NCI-H82 treated with DMSO at 0.1 percent for 48 hours (cell line): Measurements from ENCODE around the gene BATF.

Experiments
- DNase-seq: peaks from one replicate; lab custom pipeline; 2025; ENCODE audit not compliant: unreplicated experiment; lab: John Stamatoyannopoulos, UW

Gene BATF

GRCh38 chr14:75531660-75532317 is 9.5 kb downstream of the BATF start:
- DNase-seq: no peak

- DNase-seq: no peak
Measured at GRCh38 chr14:75533791-75534555, 11.7 kb downstream of the BATF start.

GRCh38 chr14:75535164-75535898 is 13.1 kb downstream of the BATF start:
- DNase-seq: no peak

GRCh38 chr14:75537071-75537470 is 14.8 kb downstream of the BATF start:
- DNase-seq: no peak

- no peak for DNase-seq
Measured at GRCh38 chr14:75539162-75539560, 16.9 kb downstream of the BATF start.

- no peak for DNase-seq
Measured at GRCh38 chr14:75539561-75540478, 17.6 kb downstream of the BATF start.

GRCh38 chr14:75540479-75540851 is 18.2 kb downstream of the BATF start:
- DNase-seq: no peak

GRCh38 chr14:75542588-75543091 is 20.4 kb downstream of the BATF start:
- DNase-seq: no peak

GRCh38 chr14:75543253-75543652 is 21.0 kb downstream of the BATF start:
- no peak for DNase-seq

GRCh38 chr14:75543786-75544185 is 21.5 kb downstream of the BATF start:
- DNase-seq: no peak

- no peak for DNase-seq
Measured at GRCh38 chr14:75545907-75546306, 23.6 kb downstream of the BATF start.

GRCh38 chr14:75547552-75548250 is 25.4 kb downstream of the BATF start:
- no peak for DNase-seq

GRCh38 chr14:75548544-75548943 is 26.3 kb downstream of the BATF start:
- no peak for DNase-seq

- DNase-seq: no peak
Measured at GRCh38 chr14:75549169-75549568, 26.9 kb downstream of the BATF start.

GRCh38 chr14:75551021-75551420 is 28.8 kb downstream of the BATF start:
- DNase-seq: no peak

GRCh38 chr14:75553157-75553556 is 30.9 kb downstream of the BATF start:
- no peak for DNase-seq

GRCh38 chr14:75553761-75554364 is 31.6 kb downstream of the BATF start:
- no peak for DNase-seq

GRCh38 chr14:75554482-75554881 is 32.2 kb downstream of the BATF start:
- DNase-seq: no peak

- DNase-seq: no peak
Measured at GRCh38 chr14:75558440-75558839, 36.2 kb downstream of the BATF start.

- no peak for DNase-seq
Measured at GRCh38 chr14:75559045-75559444, 36.8 kb downstream of the BATF start.
